SU-DHL-6 (cell line): ENCODE measurements around the gene SLC22A23.

Experiments used
- CTCF ChIP-seq: fragments of 200-600 bp; sonication (generic); IDR thresholded peaks from one replicate; pipeline ENCODE4 v1.5.1; 2017; ENCODE audit warnings: antibody characterized with exemption, mild to moderate bottlenecking, low read length, moderate library complexity; ENCODE audit not compliant: insufficient read depth, poor library complexity, severe bottlenecking
- EZH2phosphoT487 ChIP-seq: fragments of 200-600 bp; sonication (generic), shearing (Covaris generic); conservative IDR thresholded peaks from 2 replicates; pipeline ENCODE4 v1.6.1; 2018; ENCODE audit warnings: mild to moderate bottlenecking, antibody characterized with exemption, low read length, moderate library complexity, mixed read lengths

GRCh38 chr6:3287976-3288707 is 168.7 kb downstream of the SLC22A23 start:
- no peak for TF ChIP-seq CTCF
- TF ChIP-seq EZH2phosphoT487 = no peak
